Transverse colon (tissue), 4 donors: Measurements from ENCODE around the gene GLRA1.

Source experiments
- CTCF ChIP-seq, 5 experiments: fragments of 200-600 bp in 3 of 5; fragments of 450-650 bp in 2 of 5; sonication (generic) in 3 of 5; IDR thresholded peaks; 1 replicate in 2 of 5; 2 replicates in 3 of 5; pipeline ENCODE4 v1.5.1; 2016 to 2017; ENCODE audit warnings: antibody characterized with exemption in 5 of 5, inconsistent platforms in 3 of 5, mild to moderate bottlenecking in 2 of 5, moderate library complexity in 1 of 5
- EP300 ChIP-seq: sonication (generic); formaldehyde crosslinking; IDR thresholded peaks from one replicate; pipeline ENCODE4 v1.6.1; 2017; ENCODE audit warnings: antibody characterized with exemption, low read depth
- POLR2A ChIP-seq: fragments of 450-650 bp; IDR thresholded peaks from one replicate; pipeline ENCODE4 v1.6.1; 2016; ENCODE audit warnings: antibody characterized with exemption, mild to moderate bottlenecking, moderate library complexity
- POLR2AphosphoS5 ChIP-seq, 3 donors: sonication (generic); formaldehyde crosslinking; IDR thresholded peaks; one replicate each; pipeline ENCODE4 v1.6.1; 2016; ENCODE audit warnings: antibody characterized with exemption in 3 of 3

DNA sequence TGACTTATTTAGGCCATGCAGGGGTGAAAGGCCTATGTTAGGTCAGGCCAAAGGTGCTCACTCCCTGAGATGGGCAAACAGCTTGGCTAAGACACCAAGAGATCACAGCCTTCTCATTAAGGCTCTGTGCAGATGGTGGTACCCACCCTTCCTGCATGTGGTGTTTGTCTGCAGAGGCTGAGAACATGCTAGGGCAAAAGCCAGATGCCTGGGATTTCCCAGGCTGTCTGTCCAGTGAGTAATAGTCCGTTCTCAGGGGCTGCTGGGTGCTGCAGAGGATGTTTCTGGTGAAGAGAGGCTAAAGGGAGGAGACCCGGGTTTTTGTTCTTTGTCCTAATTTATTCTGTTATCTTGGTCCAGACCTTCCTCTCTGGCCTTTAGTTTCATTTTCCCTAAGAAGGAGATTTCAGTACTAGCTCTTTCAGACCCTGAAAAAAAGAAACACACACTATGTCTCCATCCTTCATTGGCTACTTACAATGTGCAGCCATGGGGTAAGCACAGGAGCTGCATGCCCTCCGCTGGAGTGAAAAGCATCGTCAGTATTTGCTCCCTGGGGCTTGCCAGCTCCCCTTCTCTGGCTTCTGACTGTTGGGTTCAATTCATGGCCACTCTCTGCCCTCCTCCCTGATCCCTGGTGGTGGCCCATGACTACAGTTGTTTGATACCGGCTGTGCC is 23.4 kb upstream of the GLRA1 start:
- TF ChIP-seq CTCF (IDR thresholded peaks at IDR 0.05) = no peak
- TF ChIP-seq POLR2AphosphoS5 (IDR thresholded peaks at IDR 0.05) = no peak
- no peak for TF ChIP-seq EP300
- no peak for TF ChIP-seq POLR2A
